H9 (cell line): ENCODE measurements around the gene GPR180. TPM values are rescaled to one million over a fixed set of nuclear protein-coding genes. Genes with fewer than 3 reads are reported as not detected.

Experiments
- DNase-seq: peaks from one replicate; pipeline ENCODE4 v3.0.0-alpha.2; 2017
- H2AFZ ChIP-seq: one replicate; pipeline ENCODE4 v1.6.1; 2013; ENCODE audit warnings: mild to moderate bottlenecking, low read length, control low read depth, moderate library complexity
- H2AK5ac ChIP-seq: 2 replicates; pipeline ENCODE4 v1.6.1; 2013; ENCODE audit warnings: low read length, control low read depth, mixed read lengths; ENCODE audit not compliant: insufficient read length
- H2BK120ac ChIP-seq: one replicate; pipeline ENCODE4 v1.6.1; 2013; ENCODE audit warnings: low read depth, mild to moderate bottlenecking, low read length, control low read depth, inconsistent platforms; ENCODE audit not compliant: poor library complexity, severe bottlenecking
- H2BK12ac ChIP-seq: 2 replicates; pipeline ENCODE4 v1.6.1; 2013; ENCODE audit warnings: low read length, control low read depth, mixed read lengths, low read depth; ENCODE audit not compliant: insufficient read length
- H2BK15ac ChIP-seq: 2 replicates; pipeline ENCODE4 v1.6.1; 2013; ENCODE audit warnings: low read depth, low read length, control low read depth
- H2BK20ac ChIP-seq: one replicate; pipeline ENCODE4 v1.6.1; 2013; ENCODE audit warnings: low read depth, mild to moderate bottlenecking, low read length, control low read depth, inconsistent platforms; ENCODE audit not compliant: poor library complexity, severe bottlenecking
- H2BK5ac ChIP-seq: 2 replicates; pipeline ENCODE4 v1.6.1; 2013; ENCODE audit warnings: low read length, control low read depth, mixed read lengths; ENCODE audit not compliant: insufficient read length
- H3K14ac ChIP-seq: 2 replicates; pipeline ENCODE4 v1.6.1; 2013; ENCODE audit warnings: low read length, control low read depth; ENCODE audit not compliant: insufficient read depth
- H3K18ac ChIP-seq: 2 replicates; pipeline ENCODE4 v1.6.1; 2013; ENCODE audit warnings: low read depth, mild to moderate bottlenecking, mixed read lengths, low read length, control low read depth; ENCODE audit not compliant: insufficient read length
- H3K23ac ChIP-seq: 2 replicates; pipeline ENCODE4 v1.6.1; 2013; ENCODE audit warnings: low read length, control low read depth, mixed read lengths, low read depth; ENCODE audit not compliant: insufficient read length
- H3K23me2 ChIP-seq: 2 replicates; pipeline ENCODE4 v1.6.1; 2013; ENCODE audit warnings: low read depth, mild to moderate bottlenecking, mixed read lengths, low read length, control low read depth; ENCODE audit not compliant: insufficient read length, poor library complexity, severe bottlenecking
- H3K27ac ChIP-seq: 2 replicates; pipeline ENCODE4 v1.5.1; 2013; ENCODE audit warnings: low read length, control low read depth, mixed read lengths, low read depth; ENCODE audit not compliant: insufficient read length
- H3K27me3 ChIP-seq: 2 replicates; pipeline ENCODE4 v1.6.1; 2013; ENCODE audit warnings: low read length, control low read depth, inconsistent platforms; ENCODE audit not compliant: insufficient read depth
- H3K4ac ChIP-seq: 2 replicates; pipeline ENCODE4 v1.6.1; 2013; ENCODE audit warnings: low read depth, mild to moderate bottlenecking, control low read depth, inconsistent platforms, low read length, moderate library complexity
- H3K4me1 ChIP-seq: 2 replicates; pipeline ENCODE4 v1.6.1; 2013; ENCODE audit warnings: low read length, control low read depth, inconsistent platforms; ENCODE audit not compliant: insufficient read depth
- H3K4me2 ChIP-seq: 2 replicates; pipeline ENCODE4 v1.6.1; 2013; ENCODE audit warnings: low read length, control low read depth, mixed read lengths; ENCODE audit not compliant: insufficient read length, insufficient read depth
- H3K56ac ChIP-seq: 2 replicates; pipeline ENCODE4 v1.6.1; 2013; ENCODE audit warnings: low read depth, mild to moderate bottlenecking, mixed read lengths, low read length, control low read depth; ENCODE audit not compliant: insufficient read length
- H3K79me1 ChIP-seq: 2 replicates; pipeline ENCODE4 v1.6.1; 2013; ENCODE audit warnings: low read depth, mild to moderate bottlenecking, moderate library complexity, low read length, control low read depth, inconsistent platforms; ENCODE audit not compliant: insufficient read depth, poor library complexity, severe bottlenecking
- H3K79me2 ChIP-seq: 2 replicates; pipeline ENCODE4 v1.6.1; 2013; ENCODE audit warnings: low read length, control low read depth, inconsistent platforms; ENCODE audit not compliant: insufficient read depth
- H3K9ac ChIP-seq: 2 replicates; pipeline ENCODE4 v1.6.1; 2013; ENCODE audit warnings: low read length, control low read depth, mixed read lengths; ENCODE audit not compliant: insufficient read length; ENCODE audit errors: extremely low read depth
- H3K9me3 ChIP-seq: one replicate; pipeline ENCODE4 v1.6.1; 2013; ENCODE audit warnings: low read depth, low read length, inconsistent platforms; ENCODE audit not compliant: control insufficient read depth
- H3T11ph ChIP-seq: one replicate; pipeline ENCODE4 v1.6.1; 2013; ENCODE audit warnings: mild to moderate bottlenecking, low read length, control low read depth, inconsistent platforms
- H4K20me1 ChIP-seq: one replicate; pipeline ENCODE4 v1.6.1; 2013; ENCODE audit not compliant: control insufficient read depth, insufficient read length, insufficient read depth
- H4K5ac ChIP-seq: 2 replicates; pipeline ENCODE4 v1.6.1; 2013; ENCODE audit warnings: low read depth, mild to moderate bottlenecking, mixed read lengths, low read length, control low read depth; ENCODE audit not compliant: insufficient read length
- H4K8ac ChIP-seq: replicated peaks from 2 replicates; pipeline ENCODE4 v1.6.1; 2013; ENCODE audit warnings: low read length, control low read depth, mixed read lengths, low read depth; ENCODE audit not compliant: insufficient read length
- H4K91ac ChIP-seq: 2 replicates; pipeline ENCODE4 v1.6.1; 2013; ENCODE audit warnings: low read depth, mild to moderate bottlenecking, moderate library complexity, mixed read lengths, low read length, control low read depth; ENCODE audit not compliant: insufficient read length
- H3K27ac Mint-ChIP-seq, 3 experiments: 2 replicates in 2 of 3; 3 replicates in 1 of 3; pipeline ENCODE4 v1.8.0; 2020 to 2021; ENCODE audit warnings: mixed read lengths in 3 of 3, mild to moderate bottlenecking in 1 of 3, moderate library complexity in 1 of 3
- H3K27me3 Mint-ChIP-seq: 2 replicates; pipeline ENCODE4 v1.8.0; 2021; ENCODE audit warnings: low read depth, mild to moderate bottlenecking, moderate library complexity, mixed read lengths
- H3K36me3 Mint-ChIP-seq, 3 experiments: 2 replicates in 2 of 3; 3 replicates in 1 of 3; pipeline ENCODE4 v1.8.0; 2020 to 2021; ENCODE audit warnings: low read depth in 3 of 3, mixed read lengths in 3 of 3; ENCODE audit not compliant: insufficient read depth in 1 of 3
- H3K4me1 Mint-ChIP-seq, 2 experiments: 2 replicates each; pipeline ENCODE4 v1.8.0; 2020; ENCODE audit warnings: mixed read lengths in 2 of 2
- H3K4me3 Mint-ChIP-seq, 2 experiments: 2 replicates in 1 of 2; 3 replicates in 1 of 2; pipeline ENCODE4 v1.8.0; 2020 to 2021; ENCODE audit warnings: mild to moderate bottlenecking in 2 of 2, mixed read lengths in 2 of 2, moderate library complexity in 1 of 2
- H3K9me3 Mint-ChIP-seq, 2 experiments: 2 replicates in 1 of 2; 3 replicates in 1 of 2; pipeline ENCODE4 v1.8.0; 2020; ENCODE audit warnings: mild to moderate bottlenecking in 2 of 2, mixed read lengths in 2 of 2, moderate library complexity in 1 of 2
- WGBS: extraction: QIAGEN DNeasy Blood & Tissue Kit; methylation state at CpG from one replicate; pipeline ENCODE4 v1.1.7; 2013; ENCODE audit warnings: missing lambda C conversion rate, low lambda C conversion rate, mixed read lengths; ENCODE audit not compliant: insufficient read length; ENCODE audit errors: extremely low coverage; 5-methylcytosine and 5-hydroxymethylcytosine counted together
- total RNA-seq: library from RNA; stranded (reverse); gene quantifications from 2 replicates; pipeline ENCODE4 v1.2.1, GENCODE V29; 2021
- TF ChIP-seq, protein P1 (sequence below): fragments of 200-600 bp; sonication (generic); conservative IDR thresholded peaks from 3 replicates; pipeline ENCODE4 v1.8.0; 2021; ENCODE audit warnings: antibody characterized with exemption, mild to moderate bottlenecking

The GPR180 gene
- total RNA-seq, 1 experiment from 2014 or later = 5.1 TPM

DNA sequence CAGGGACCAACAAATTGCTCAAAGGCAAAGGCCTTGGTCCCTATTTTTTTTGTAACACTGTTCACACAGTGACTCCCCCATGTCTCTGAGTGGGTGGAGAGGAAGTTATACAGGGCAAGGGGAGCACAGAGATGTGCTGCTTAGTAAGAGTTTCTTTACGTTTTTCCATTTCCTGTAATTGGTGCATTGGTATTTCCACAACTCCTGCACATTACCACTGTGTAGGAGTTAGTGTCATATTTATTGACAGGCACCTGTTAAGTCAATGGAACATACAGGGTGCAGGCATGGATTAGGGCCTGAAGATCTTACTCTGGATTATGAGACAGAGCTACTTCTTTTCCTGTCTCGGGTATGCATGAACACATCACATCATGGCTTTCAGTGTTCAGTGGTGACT lies 65.5 kb downstream of the GPR180 start:
- H3K4me3 Mint-ChIP-seq = no peak overlapping the region
- TF ChIP-seq, protein P1, sequence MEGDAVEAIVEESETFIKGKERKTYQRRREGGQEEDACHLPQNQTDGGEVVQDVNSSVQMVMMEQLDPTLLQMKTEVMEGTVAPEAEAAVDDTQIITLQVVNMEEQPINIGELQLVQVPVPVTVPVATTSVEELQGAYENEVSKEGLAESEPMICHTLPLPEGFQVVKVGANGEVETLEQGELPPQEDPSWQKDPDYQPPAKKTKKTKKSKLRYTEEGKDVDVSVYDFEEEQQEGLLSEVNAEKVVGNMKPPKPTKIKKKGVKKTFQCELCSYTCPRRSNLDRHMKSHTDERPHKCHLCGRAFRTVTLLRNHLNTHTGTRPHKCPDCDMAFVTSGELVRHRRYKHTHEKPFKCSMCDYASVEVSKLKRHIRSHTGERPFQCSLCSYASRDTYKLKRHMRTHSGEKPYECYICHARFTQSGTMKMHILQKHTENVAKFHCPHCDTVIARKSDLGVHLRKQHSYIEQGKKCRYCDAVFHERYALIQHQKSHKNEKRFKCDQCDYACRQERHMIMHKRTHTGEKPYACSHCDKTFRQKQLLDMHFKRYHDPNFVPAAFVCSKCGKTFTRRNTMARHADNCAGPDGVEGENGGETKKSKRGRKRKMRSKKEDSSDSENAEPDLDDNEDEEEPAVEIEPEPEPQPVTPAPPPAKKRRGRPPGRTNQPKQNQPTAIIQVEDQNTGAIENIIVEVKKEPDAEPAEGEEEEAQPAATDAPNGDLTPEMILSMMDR = no peak
- WGBS = no CpG with 5 or more reads among the region's 2 CpGs

More for the DNA sequence above, 65.5 kb downstream of the GPR180 start:
- H2BK120ac ChIP-seq = no peak overlapping the region
- H4K20me1 ChIP-seq = no peaks in the 10 kb centered on the region
- H3K18ac ChIP-seq = no peak overlapping the region
- peaks cover 3% of the 10 kb centered on the region; the same call in 1 of the 2 replicates for H3K4me1 ChIP-seq
- no peak overlapping the region for H4K91ac ChIP-seq
- H2BK5ac ChIP-seq = no peak overlapping the region
- H3K4me2 ChIP-seq = no peak overlapping the region
- H3K9me3 ChIP-seq = no peaks in the 10 kb centered on the region
- H2BK20ac ChIP-seq = no peak overlapping the region
- Mint-ChIP-seq H3K36me3 (no peaks in the 10 kb centered on the region), H3K27ac (no peak overlapping the region), H3K27me3 (peaks cover 2% of the 10 kb centered on the region), H3K4me1 (peaks cover 8 to 12% of the 10 kb centered on the region in 2 experiments), H3K9me3 (no peaks in the 10 kb centered on the region)
- H2BK15ac ChIP-seq = no peak overlapping the region
- no peak overlapping the region for H3K4ac ChIP-seq
- no peak overlapping the region for H2AK5ac ChIP-seq
- no peak overlapping the region for H3K23ac ChIP-seq
- H3K14ac ChIP-seq = no peak overlapping the region
- H3K27ac ChIP-seq = no peak overlapping the region
- no peak overlapping the region for H3T11ph ChIP-seq
- no peaks in the 10 kb centered on the region for H3K27me3 ChIP-seq
- no peaks in the 10 kb centered on the region for H3K79me2 ChIP-seq
- no peak overlapping the region for H3K56ac ChIP-seq
- no peak overlapping the region for H2BK12ac ChIP-seq
- no peak for DNase-seq
- H3K9ac ChIP-seq = no peak overlapping the region
- H2AFZ ChIP-seq = no peak overlapping the region
- no peaks in the 10 kb centered on the region for H3K79me1 ChIP-seq
- no peak overlapping the region for H4K5ac ChIP-seq
- no peak overlapping the region for H4K8ac ChIP-seq
- H3K23me2 ChIP-seq = no peaks in the 10 kb centered on the region
